HG03354 (cell line): ENCODE results near the gene APEH.
A peak's percentile ranks its signal among the peaks of the same experiment; 100 is the strongest.
"Not testable (repeated sequence)": the region's sequence is repeated elsewhere in the genome, so short reads cannot be mapped to it uniquely, and the experiment has no call there.

Experiments used
- ATAC-seq: cut with Tn5 transposase; IDR thresholded peaks from one replicate; pipeline ENCODE4 v1.9.1; 2021; ENCODE audit warnings: mild to moderate bottlenecking; ENCODE audit not compliant: unreplicated experiment, poor library complexity, severe bottlenecking

APEH gene

GRCh38 chr3:49666592-49666991, 7.6 kb upstream of the APEH start:
- ATAC-seq, result no peak

- ATAC-seq, result no peak
These were observed 6.3 kb upstream of the APEH start for GRCh38 chr3:49667701-49668413.

- no peak for ATAC-seq
These were observed 5.7 kb upstream of the APEH start for GRCh38 chr3:49668414-49668797.

- no peak for ATAC-seq
These were observed 5.3 kb upstream of the APEH start for GRCh38 chr3:49668861-49669260.

GRCh38 chr3:49669352-49669751, 4.8 kb upstream of the APEH start:
- no peak for ATAC-seq

- ATAC-seq, result no peak
These were observed 3.2 kb upstream of the APEH start for GRCh38 chr3:49670940-49671290.

GRCh38 chr3:49671291-49672288, 2.6 kb upstream of the APEH start:
- no peak for ATAC-seq

GRCh38 chr3:49673121-49673714, 933 bp upstream of the APEH start:
- no peak for ATAC-seq

- peak; percentile 34 for ATAC-seq
These were observed 389 bp downstream of the APEH start for GRCh38 chr3:49674497-49674983.

GRCh38 chr3:49675912-49676311, 1.8 kb downstream of the APEH start:
- ATAC-seq, result no peak

- no peak for ATAC-seq
These were observed 6.5 kb downstream of the APEH start for GRCh38 chr3:49680493-49681231.

GRCh38 chr3:49681232-49681522, 7.0 kb downstream of the APEH start:
- ATAC-seq, result no peak

GRCh38 chr3:49681543-49681942, 7.4 kb downstream of the APEH start:
- ATAC-seq, result no peak

- no peak for ATAC-seq
These were observed 9.0 kb downstream of the APEH start for GRCh38 chr3:49683162-49683561.

GRCh38 chr3:49684453-49684852, 10.3 kb downstream of the APEH start:
- not testable (repeated sequence) for ATAC-seq

- not testable (repeated sequence) for ATAC-seq
These were observed 11.0 kb downstream of the APEH start for GRCh38 chr3:49685103-49685502.

GRCh38 chr3:49685846-49686245, 11.7 kb downstream of the APEH start:
- ATAC-seq, result not testable (repeated sequence)

- ATAC-seq, result not testable (repeated sequence)
These were observed 12.2 kb downstream of the APEH start for GRCh38 chr3:49686346-49686745.

GRCh38 chr3:49686769-49687423, 12.7 kb downstream of the APEH start:
- ATAC-seq, result not testable (repeated sequence)
